Tibial nerve (tissue), 4 donors: ENCODE data around the gene SKI. TPM values are rescaled to one million over a fixed set of nuclear protein-coding genes. Genes with fewer than 3 reads are reported as not detected.

Experiments used
- DNase-seq, 2 donors: peaks; one replicate each; pipeline ENCODE4 v3.0.0-alpha.2; 2019; ENCODE audit warnings: low spot score in 2 of 2
- H3K27ac ChIP-seq, 4 donors: fragments of 200-600 bp; sonication (generic) in 3 of 4; one replicate each; pipeline ENCODE4 v1.5.1; 2017 to 2019; ENCODE audit warnings: mild to moderate bottlenecking in 1 of 4
- H3K27me3 ChIP-seq, 2 donors: fragments of 200-600 bp; sonication (generic) in 1 of 2; one replicate each; pipeline versions ENCODE4 v1.5.1 to v1.6.0; 2017 to 2019
- H3K36me3 ChIP-seq, 3 donors: fragments of 200-600 bp; sonication (generic); one replicate each; pipeline ENCODE4 v1.5.1; 2018 to 2019
- H3K4me1 ChIP-seq, 4 donors: fragments of 200-600 bp; sonication (generic) in 3 of 4; one replicate each; pipeline ENCODE4 v1.5.1; 2017 to 2019
- H3K4me3 ChIP-seq, 4 donors: fragments of 200-600 bp; sonication (generic) in 3 of 4; one replicate each; pipeline ENCODE4 v1.5.1; 2017 to 2019; ENCODE audit warnings: mild to moderate bottlenecking in 1 of 4, moderate library complexity in 1 of 4
- H3K9me3 ChIP-seq, 4 donors: fragments of 200-600 bp; sonication (generic) in 3 of 4; one replicate each; pipeline ENCODE4 v1.5.1; 2017 to 2019
- EP300 ChIP-seq, 2 donors: sonication (generic); formaldehyde crosslinking; IDR thresholded peaks; one replicate each; pipeline ENCODE4 v1.6.1; 2017; ENCODE audit warnings: antibody characterized with exemption in 2 of 2, mild to moderate bottlenecking in 1 of 2
- POLR2A ChIP-seq, 2 donors: fragments of 450-650 bp; IDR thresholded peaks; one replicate each; pipeline ENCODE4 v1.6.1; 2017; ENCODE audit warnings: antibody characterized with exemption in 2 of 2, mild to moderate bottlenecking in 2 of 2, moderate library complexity in 2 of 2
- WGBS, 2 donors: methylation state at CpG; one replicate each; pipeline ENCODE4 v1.1.5; 2018; 5-methylcytosine and 5-hydroxymethylcytosine counted together
- total RNA-seq, 4 donors: library from RNA; depleted of rRNA; stranded (reverse); fragments of >200 nt; gene quantifications; one replicate each; pipeline ENCODE4 v1.1.0, GENCODE V29; 2016
- TF ChIP-seq, protein P1 (sequence below), 5 experiments: fragments of 200-600 bp in 3 of 5; fragments of 450-650 bp in 2 of 5; sonication (generic) in 3 of 5; IDR thresholded peaks; one replicate each; pipeline ENCODE4 v1.5.1; 2016 to 2019; ENCODE audit warnings: antibody characterized with exemption in 5 of 5, mild to moderate bottlenecking in 3 of 5, moderate library complexity in 2 of 5

SKI gene
- total RNA-seq, 4 donors from 2014 or later = 62.8 to 100 (median 72.2) TPM

DNA sequence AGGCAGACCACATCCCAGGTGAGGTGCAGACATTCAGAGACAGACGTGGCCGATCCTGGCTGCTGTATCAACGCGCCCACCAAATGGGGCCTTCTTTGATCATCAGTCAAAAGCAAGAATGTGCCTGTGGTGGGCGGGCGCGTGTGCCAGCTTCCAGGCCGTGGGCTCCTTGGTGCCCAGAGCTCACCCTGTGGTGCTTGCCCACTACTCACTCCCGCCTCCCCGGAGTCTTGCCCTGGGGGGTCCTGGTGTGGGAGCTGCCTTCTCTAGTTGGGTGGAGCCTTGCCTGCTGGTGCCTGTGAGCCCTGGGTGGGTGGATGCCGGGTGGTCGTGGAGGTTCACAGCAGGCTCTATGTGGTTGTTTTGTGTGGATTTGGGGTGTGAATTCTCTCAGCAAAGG lies 70.6 kb downstream of the SKI start:
- H3K27me3 ChIP-seq = no peaks in the 10 kb centered on the region
- H3K36me3 ChIP-seq = peaks cover 0 to 12% (median 0%) of the 10 kb centered on the region in 3 donors
- DNase-seq = no peak
- peaks cover 3 to 91% (median 59%) of the 10 kb centered on the region in 4 donors for H3K4me1 ChIP-seq
- H3K27ac ChIP-seq = peak overlapping the region in 3 of 4 donors; percentile 73 to 84 (median 79)
- H3K4me3 ChIP-seq = no peak overlapping the region
- TF ChIP-seq POLR2A (IDR thresholded peaks at IDR 0.05) (no peak), EP300 (IDR thresholded peaks at IDR 0.05) (no peak)
- TF ChIP-seq, protein P1, sequence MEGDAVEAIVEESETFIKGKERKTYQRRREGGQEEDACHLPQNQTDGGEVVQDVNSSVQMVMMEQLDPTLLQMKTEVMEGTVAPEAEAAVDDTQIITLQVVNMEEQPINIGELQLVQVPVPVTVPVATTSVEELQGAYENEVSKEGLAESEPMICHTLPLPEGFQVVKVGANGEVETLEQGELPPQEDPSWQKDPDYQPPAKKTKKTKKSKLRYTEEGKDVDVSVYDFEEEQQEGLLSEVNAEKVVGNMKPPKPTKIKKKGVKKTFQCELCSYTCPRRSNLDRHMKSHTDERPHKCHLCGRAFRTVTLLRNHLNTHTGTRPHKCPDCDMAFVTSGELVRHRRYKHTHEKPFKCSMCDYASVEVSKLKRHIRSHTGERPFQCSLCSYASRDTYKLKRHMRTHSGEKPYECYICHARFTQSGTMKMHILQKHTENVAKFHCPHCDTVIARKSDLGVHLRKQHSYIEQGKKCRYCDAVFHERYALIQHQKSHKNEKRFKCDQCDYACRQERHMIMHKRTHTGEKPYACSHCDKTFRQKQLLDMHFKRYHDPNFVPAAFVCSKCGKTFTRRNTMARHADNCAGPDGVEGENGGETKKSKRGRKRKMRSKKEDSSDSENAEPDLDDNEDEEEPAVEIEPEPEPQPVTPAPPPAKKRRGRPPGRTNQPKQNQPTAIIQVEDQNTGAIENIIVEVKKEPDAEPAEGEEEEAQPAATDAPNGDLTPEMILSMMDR (IDR thresholded peaks at IDR 0.05) = no peak
- no peaks in the 10 kb centered on the region for H3K9me3 ChIP-seq
- WGBS, 2 donors = 53 to 70% methylated on average over 12 of the region's 12 CpGs

GRCh38 chr1:2299131-2299627 lies 71.1 kb downstream of the SKI start:
- Histone ChIP-seq H3K27ac (peak overlapping the region in 3 of 4 donors; percentile 73 to 84 (median 79)), H3K4me3 (no peak overlapping the region), H3K9me3 (no peaks in the 10 kb centered on the region), H3K27me3 (no peaks in the 10 kb centered on the region), H3K4me1 (peaks cover 3 to 87% (median 54%) of the 10 kb centered on the region in 4 donors), H3K36me3 (peaks cover 0 to 17% (median 2%) of the 10 kb centered on the region in 3 donors)
- 34 to 35% methylated on average over 10 to 18 of the region's 24 CpGs for WGBS, 2 donors
- DNase-seq = no peak
- TF ChIP-seq EP300 (IDR thresholded peaks at IDR 0.05) (peak in 1 of 2 donors; percentile 15), POLR2A (IDR thresholded peaks at IDR 0.05) (no peak)
- TF ChIP-seq, protein P1 (IDR thresholded peaks at IDR 0.05) = no peak

DNA sequence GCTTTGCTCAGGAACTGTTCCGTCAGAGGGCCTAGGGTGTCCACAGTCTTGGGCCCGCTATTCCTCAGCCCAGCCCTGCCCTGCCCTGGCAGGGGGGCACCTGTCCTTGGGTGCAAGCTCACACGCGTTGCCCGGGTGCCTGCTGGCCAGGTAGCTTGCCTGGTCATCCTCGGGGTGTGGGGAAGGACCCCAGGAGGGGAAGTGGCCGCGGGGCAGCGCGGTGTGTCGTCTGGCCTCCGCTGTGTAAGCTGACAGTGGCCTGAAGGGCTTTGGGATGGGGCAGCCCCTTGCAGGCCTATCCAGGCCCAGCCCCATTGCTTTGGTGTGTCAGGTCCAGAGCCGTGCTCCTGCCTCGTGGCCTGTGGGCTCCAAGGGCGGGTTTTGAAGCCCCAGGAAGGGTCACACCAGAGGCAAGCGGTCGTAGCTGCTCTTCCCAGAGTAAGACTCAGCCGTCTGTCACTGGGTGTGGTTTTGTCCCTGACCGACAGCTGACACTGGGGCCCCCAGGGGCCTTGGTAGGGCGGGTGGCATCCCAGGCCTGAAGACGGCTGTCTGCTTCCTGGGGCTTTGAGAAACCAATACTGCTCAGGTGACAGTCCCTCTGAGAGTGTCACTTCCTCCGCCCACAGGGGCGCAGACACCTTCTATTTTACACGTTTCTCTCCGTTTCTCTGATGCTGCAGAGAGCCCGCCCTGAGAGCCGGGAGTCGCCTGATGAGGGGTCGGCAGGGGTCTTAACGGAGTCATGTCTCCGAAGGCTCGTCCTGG lies 72.1 kb downstream of the SKI start:
- H3K27ac ChIP-seq = peak overlapping the region in 3 of 4 donors; percentile 73 to 84 (median 79)
- peaks cover 0 to 27% (median 7%) of the 10 kb centered on the region in 3 donors for H3K36me3 ChIP-seq
- TF ChIP-seq EP300 (IDR thresholded peaks at IDR 0.05) (no peak), POLR2A (IDR thresholded peaks at IDR 0.05) (no peak)
- WGBS, 2 donors = 57 to 62% methylated on average over 18 to 27 of the region's 32 CpGs
- peak overlapping the region; percentile 2 to 35 (median 17) for H3K4me3 ChIP-seq
- no peaks in the 10 kb centered on the region for H3K27me3 ChIP-seq
- peaks cover 3 to 87% (median 47%) of the 10 kb centered on the region in 4 donors for H3K4me1 ChIP-seq
- H3K9me3 ChIP-seq = no peaks in the 10 kb centered on the region
- no peak for DNase-seq

GRCh38 chr1:2300851-2301606 lies 72.9 kb downstream of the SKI start:
- Histone ChIP-seq H3K4me3 (peak overlapping the region; percentile 2 to 35 (median 17)), H3K4me1 (peaks cover 3 to 80% (median 47%) of the 10 kb centered on the region in 4 donors)
- WGBS, 2 donors = 21 to 39% methylated on average over 22 to 32 of the region's 37 CpGs

More at GRCh38 chr1:2300851-2301606, 72.9 kb downstream of the SKI start:
- TF ChIP-seq EP300 (IDR thresholded peaks at IDR 0.05) = peak; percentile 36 to 75
- no peak for TF ChIP-seq POLR2A (IDR thresholded peaks at IDR 0.05)
- TF ChIP-seq, protein P1 (IDR thresholded peaks at IDR 0.05) = peak in 1 of 5 experiments; percentile 9
- Histone ChIP-seq H3K27ac (peak overlapping the region in 3 of 4 donors; percentile 73 to 84 (median 79)), H3K36me3 (peaks cover under 1 to 36% (median 12%) of the 10 kb centered on the region in 3 donors), H3K9me3 (no peaks in the 10 kb centered on the region), H3K27me3 (no peaks in the 10 kb centered on the region)
- DNase-seq = peak; percentile 70 to 82
